ENCODE measurements around the gene ILKAP. TPM values are rescaled to one million over a fixed set of nuclear protein-coding genes. Genes with fewer than 3 reads are reported as not detected.

Gene ILKAP
- total RNA-seq, 4 donors from 2014 or later: 18.5 to 45.5 (median 35.1) TPM

DNA sequence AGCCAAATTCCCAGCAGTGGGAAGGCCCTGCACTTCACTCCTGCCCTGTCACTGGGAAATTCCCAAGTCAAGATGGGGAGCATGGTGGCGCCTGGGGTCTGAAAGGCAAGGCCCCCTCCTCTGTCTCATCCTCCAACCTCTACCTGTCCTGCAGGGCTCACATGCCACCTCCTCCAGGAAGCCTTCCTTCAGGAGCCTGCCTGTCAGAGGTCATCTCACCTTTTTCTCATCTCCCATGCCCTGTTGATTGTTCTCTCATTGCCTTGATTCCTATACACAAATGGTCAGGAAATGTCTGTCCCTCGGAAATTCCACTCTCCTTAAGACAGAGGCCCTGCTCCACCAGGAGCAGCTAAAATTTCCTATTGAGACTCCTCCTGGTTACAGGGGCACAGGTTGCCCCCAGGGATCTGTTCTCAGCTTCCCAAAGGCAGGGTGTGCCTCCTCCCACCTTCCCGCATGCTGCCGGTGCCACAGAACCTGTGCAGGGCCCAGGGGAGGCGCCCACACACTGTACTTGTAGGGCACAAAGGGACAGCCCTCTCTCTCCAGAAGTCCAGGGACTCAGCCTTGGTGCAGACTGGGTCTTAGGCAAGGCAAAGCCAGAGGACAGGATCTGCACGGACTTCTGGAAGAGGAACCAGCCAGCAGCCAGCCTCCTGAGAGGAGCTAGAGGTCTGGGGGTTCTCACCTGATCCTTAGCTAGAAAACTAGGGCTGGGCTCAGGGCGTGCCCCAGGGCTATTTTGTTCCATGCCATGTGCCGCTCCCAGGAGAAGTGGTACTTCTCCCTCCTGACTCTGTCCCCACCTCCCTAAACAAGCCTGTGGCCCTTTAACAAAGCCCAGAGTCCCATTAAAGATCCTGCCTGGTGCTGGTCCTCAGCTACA is 23.4 kb upstream of the ILKAP start:
- no peak for ATAC-seq
- 90% methylated on average over 2 of the region's 8 CpGs; no CpG with 5 or more reads in 1 of the 2 donors for WGBS, 2 donors (ENCODE audit: low coverage in 1 of 2)
- H3K4me1 ChIP-seq: peaks cover 0 to 47% (median 9%) of the 10 kb centered on the region in 3 donors

DNA sequence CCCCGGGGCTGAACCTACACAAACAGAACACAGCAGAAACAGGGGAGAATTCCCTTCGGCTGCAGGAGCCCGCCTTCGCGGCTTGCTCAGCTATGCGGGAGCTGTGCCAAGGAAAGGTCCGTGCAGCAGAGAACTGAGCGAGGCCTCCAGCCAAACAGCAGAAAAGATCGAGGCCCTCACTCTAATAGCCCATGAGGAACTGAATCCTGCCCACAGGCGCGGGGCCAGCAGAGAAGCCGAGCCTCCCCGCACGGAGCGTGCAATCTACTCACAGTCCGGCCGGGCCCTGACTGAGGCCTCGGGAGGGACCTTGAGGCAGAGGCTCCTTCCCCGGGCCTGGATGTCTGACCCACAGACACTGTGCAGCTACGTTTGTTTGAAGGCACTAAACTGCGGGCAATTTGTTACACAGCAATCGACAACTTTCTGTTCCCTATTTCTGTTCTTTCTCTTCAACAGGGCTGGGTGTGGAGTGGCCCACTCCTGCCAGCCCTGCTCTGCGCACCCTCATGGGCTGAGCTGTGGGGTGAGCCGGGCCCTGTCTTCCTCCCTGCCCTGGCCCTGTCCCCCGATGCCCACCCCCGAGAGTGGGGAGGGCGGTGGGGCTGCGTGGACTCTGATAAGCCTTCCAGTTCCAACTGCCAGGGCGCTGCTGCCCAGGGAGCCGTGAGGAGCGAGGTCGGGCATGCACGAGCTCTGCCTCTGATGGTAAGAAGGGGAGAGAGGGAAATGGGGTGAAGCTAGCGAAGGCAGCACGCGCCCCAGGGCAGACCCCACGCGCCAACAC is 22.6 kb upstream of the ILKAP start:
- TF ChIP-seq POLR2AphosphoS5 (IDR thresholded peaks at IDR 0.05) (no peak), CTCF (IDR thresholded peaks at IDR 0.05) (no peak), POLR2A (IDR thresholded peaks at IDR 0.05) (no peak), EP300 (IDR thresholded peaks at IDR 0.05) (no peak)
- no peaks in the 10 kb centered on the region for H3K27me3 ChIP-seq
- peaks cover 0 to 7% of the 10 kb centered on the region in 2 donors for H3K36me3 ChIP-seq
- H3K4me3 ChIP-seq: no peak overlapping the region
- H3K4me1 ChIP-seq: peaks cover 0 to 38% (median 6%) of the 10 kb centered on the region in 3 donors
- peak; percentile 57 for ATAC-seq
- 47% methylated on average over 16 of the region's 38 CpGs; no CpG with 5 or more reads in 1 of the 2 donors for WGBS, 2 donors (ENCODE audit: low coverage in 1 of 2)
- H3K9me3 ChIP-seq: no peaks in the 10 kb centered on the region
- H3K27ac ChIP-seq: peak overlapping the region in 2 of 4 donors; percentile 51 to 56

More for the DNA sequence above, 23.4 kb upstream of the ILKAP start:
- no peak overlapping the region for H3K27ac ChIP-seq
- H3K27me3 ChIP-seq: no peaks in the 10 kb centered on the region
- no peak for TF ChIP-seq POLR2A (IDR thresholded peaks at IDR 0.05)
- no peak for TF ChIP-seq POLR2AphosphoS5 (IDR thresholded peaks at IDR 0.05)
- no peak for TF ChIP-seq EP300 (IDR thresholded peaks at IDR 0.05)
- TF ChIP-seq CTCF (IDR thresholded peaks at IDR 0.05): no peak
- H3K4me3 ChIP-seq: no peak overlapping the region
- H3K9me3 ChIP-seq: no peaks in the 10 kb centered on the region
- H3K36me3 ChIP-seq: peaks cover 0 to 7% of the 10 kb centered on the region in 2 donors

DNA sequence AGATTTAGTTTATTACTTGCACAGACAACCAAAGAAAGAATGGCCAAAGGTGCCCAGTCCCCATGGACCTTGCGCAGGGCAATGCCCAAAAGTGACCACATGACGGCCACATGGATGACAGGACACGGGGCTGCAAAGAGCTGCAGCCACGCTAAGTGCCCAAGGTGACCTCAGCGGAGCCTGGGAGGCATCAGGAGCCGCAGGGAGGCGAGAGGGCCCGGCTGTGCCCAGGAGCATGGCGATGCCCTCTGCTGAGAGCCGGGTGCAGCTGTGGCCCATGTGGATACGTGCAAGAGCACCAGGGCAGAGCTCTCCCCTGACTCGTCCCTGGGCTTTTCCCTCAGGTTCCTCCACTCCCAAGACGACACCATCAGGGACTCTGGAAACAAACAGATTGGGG is 21.6 kb upstream of the ILKAP start:
- peaks cover 0 to 31% (median 6%) of the 10 kb centered on the region in 3 donors for H3K4me1 ChIP-seq
- WGBS, 2 donors (ENCODE audit: low coverage in 1 of 2): 64 to 95% methylated on average over 3 of the region's 13 CpGs
- H3K9me3 ChIP-seq: no peaks in the 10 kb centered on the region
- TF ChIP-seq POLR2A (IDR thresholded peaks at IDR 0.05) (no peak), EP300 (IDR thresholded peaks at IDR 0.05) (no peak)
- no peaks in the 10 kb centered on the region for H3K27me3 ChIP-seq
- H3K36me3 ChIP-seq: peaks cover 0 to 7% of the 10 kb centered on the region in 2 donors
- H3K4me3 ChIP-seq: no peak overlapping the region
- no peak overlapping the region for H3K27ac ChIP-seq
- no peak for ATAC-seq

- no peak for TF ChIP-seq EP300 (IDR thresholded peaks at IDR 0.05)
- no peak for TF ChIP-seq POLR2A (IDR thresholded peaks at IDR 0.05)
- no peak for TF ChIP-seq POLR2AphosphoS5 (IDR thresholded peaks at IDR 0.05)
- no peak for TF ChIP-seq CTCF (IDR thresholded peaks at IDR 0.05)
- no peak overlapping the region for H3K27ac ChIP-seq
- H3K4me1 ChIP-seq: peaks cover 0 to 25% (median 6%) of the 10 kb centered on the region in 3 donors
- no peaks in the 10 kb centered on the region for H3K9me3 ChIP-seq
- H3K27me3 ChIP-seq: no peaks in the 10 kb centered on the region
- ATAC-seq: no peak
- no peak overlapping the region for H3K4me3 ChIP-seq
- WGBS, 2 donors (ENCODE audit: low coverage in 1 of 2): 90 to 97% methylated on average over 10 to 22 of the region's 29 CpGs
- peaks cover 0 to 7% of the 10 kb centered on the region in 2 donors for H3K36me3 ChIP-seq
Observed at GRCh38 chr2:238224356-238225035, 21.0 kb upstream of the ILKAP start.

All from gastroesophageal sphincter (tissue), 4 donors.